Ovary (tissue), 3 donors: Measurements from ENCODE around the gene COL18A1.

Source experiments
- EP300 ChIP-seq: sonication (generic); formaldehyde crosslinking; IDR thresholded peaks from one replicate; pipeline ENCODE4 v1.6.1; 2017; ENCODE audit warnings: antibody characterized with exemption
- POLR2A ChIP-seq: fragments of 450-650 bp; IDR thresholded peaks from one replicate; pipeline ENCODE4 v1.6.1; 2017; ENCODE audit warnings: antibody characterized with exemption, mild to moderate bottlenecking, moderate library complexity
- TF ChIP-seq, protein P1 (sequence below), 3 donors: fragments of 450-650 bp in 2 of 3; fragments of 200-600 bp in 1 of 3; IDR thresholded peaks; one replicate each; pipeline versions ENCODE4 v1.5.1 to v1.8.0; 2016 to 2022; ENCODE audit warnings: antibody characterized with exemption in 3 of 3, mild to moderate bottlenecking in 1 of 3
- donor health status: DM: no; HTN: no; CAD: no.

DNA sequence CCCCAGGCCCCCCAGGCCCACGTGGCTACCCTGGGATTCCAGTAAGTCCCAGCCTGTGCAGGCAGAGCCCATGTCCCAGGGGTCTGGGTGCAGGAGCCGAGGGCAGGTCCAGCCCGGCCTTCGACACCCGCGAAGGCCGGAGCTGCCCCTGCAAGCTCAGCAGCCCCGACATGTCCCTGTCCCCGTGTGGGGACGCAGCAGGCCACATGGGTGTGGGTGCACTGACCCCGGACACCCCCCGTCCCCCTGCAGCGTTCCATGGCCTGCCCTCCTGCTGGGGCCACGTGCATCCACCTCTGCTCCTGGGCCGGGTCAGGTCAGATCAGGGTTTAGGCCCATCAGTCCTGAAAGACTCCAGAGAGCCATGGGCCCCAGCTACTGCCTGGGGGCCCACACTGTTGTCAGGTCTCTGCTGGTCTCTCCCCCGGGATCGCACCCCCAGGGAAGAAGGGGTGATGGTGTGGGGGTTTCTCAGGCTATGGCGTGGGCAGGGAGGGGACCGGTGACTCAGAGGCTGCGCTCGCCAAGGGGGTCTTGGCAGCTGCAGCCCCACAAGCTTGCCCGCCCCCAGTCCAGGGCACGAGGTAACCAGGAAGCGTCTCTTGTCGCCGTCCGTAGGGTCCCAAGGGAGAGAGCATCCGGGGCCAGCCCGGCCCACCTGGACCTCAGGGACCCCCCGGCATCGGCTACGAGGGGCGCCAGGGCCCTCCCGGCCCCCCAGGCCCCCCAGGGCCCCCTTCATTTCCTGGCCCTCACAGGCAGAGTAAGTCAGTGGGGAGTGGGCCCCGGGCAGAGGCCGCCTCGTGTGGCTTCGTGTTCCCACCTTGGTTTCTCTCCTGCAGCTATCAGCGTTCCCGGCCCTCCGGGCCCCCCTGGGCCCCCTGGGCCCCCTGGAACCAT lies 99.8 kb downstream of the COL18A1 start:
- TF ChIP-seq, protein P1, sequence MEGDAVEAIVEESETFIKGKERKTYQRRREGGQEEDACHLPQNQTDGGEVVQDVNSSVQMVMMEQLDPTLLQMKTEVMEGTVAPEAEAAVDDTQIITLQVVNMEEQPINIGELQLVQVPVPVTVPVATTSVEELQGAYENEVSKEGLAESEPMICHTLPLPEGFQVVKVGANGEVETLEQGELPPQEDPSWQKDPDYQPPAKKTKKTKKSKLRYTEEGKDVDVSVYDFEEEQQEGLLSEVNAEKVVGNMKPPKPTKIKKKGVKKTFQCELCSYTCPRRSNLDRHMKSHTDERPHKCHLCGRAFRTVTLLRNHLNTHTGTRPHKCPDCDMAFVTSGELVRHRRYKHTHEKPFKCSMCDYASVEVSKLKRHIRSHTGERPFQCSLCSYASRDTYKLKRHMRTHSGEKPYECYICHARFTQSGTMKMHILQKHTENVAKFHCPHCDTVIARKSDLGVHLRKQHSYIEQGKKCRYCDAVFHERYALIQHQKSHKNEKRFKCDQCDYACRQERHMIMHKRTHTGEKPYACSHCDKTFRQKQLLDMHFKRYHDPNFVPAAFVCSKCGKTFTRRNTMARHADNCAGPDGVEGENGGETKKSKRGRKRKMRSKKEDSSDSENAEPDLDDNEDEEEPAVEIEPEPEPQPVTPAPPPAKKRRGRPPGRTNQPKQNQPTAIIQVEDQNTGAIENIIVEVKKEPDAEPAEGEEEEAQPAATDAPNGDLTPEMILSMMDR (IDR thresholded peaks at IDR 0.05) = no peak
- TF ChIP-seq POLR2A (no peak), EP300 (no peak)
